Left lung (tissue), 10 donors: Measurements from ENCODE around the gene MAPK8IP3. TPM values are rescaled to one million over a fixed set of nuclear protein-coding genes. Genes with fewer than 3 reads are reported as not detected.
"Not testable (repeated sequence)": the region's sequence is repeated elsewhere in the genome, so short reads cannot be mapped to it uniquely, and the experiment has no call there.

Experiments used
- ATAC-seq: fragments of 200-7000 bp; cut with Tn5 transposase; one replicate; pipeline ENCODE4 v1.9.1; 2020; ENCODE audit warnings: moderate library complexity
- DNase-seq, 4 donors: peaks; one replicate each; pipeline ENCODE4 v3.0.0-alpha.2; 2013 to 2020
- H3K27ac ChIP-seq, 2 donors: fragments of 200-600 bp; sonication (generic) in 1 of 2; one replicate each; pipeline versions ENCODE4 v1.5.0 to v1.8.0; 2020 to 2021
- H3K27me3 ChIP-seq, 2 donors: fragments of 200-600 bp; sonication (generic) in 1 of 2; one replicate each; pipeline versions ENCODE4 v1.5.0 to v1.8.0; 2020 to 2021
- H3K36me3 ChIP-seq, 2 donors: fragments of 200-600 bp; sonication (generic) in 1 of 2; one replicate each; pipeline versions ENCODE4 v1.5.0 to v1.8.0; 2020 to 2021
- H3K4me1 ChIP-seq, 2 donors: fragments of 200-600 bp; one replicate each; pipeline ENCODE4 v1.8.0; 2021
- H3K4me3 ChIP-seq, 2 donors: fragments of 200-600 bp; sonication (generic) in 1 of 2; one replicate each; pipeline versions ENCODE4 v1.5.0 to v1.8.0; 2020 to 2021; ENCODE audit warnings: mild to moderate bottlenecking in 1 of 2
- H3K9me3 ChIP-seq, 2 donors: fragments of 200-600 bp; sonication (generic) in 1 of 2; one replicate each; pipeline versions ENCODE4 v1.5.0 to v1.8.0; 2020 to 2021
- intact Hi-C, 2 donors: fragments of 100-400 bp; cut with DNase I; formaldehyde crosslinking; loops; one replicate each; pipeline versions ENCODE4 v1.11.2 to v1.14.2; 2022
- polyA plus RNA-seq, 6 donors: library from polyadenylated mRNA; unstranded; fragments of 120-200 nt; gene quantifications; one replicate each; pipeline ENCODE4 v1.2.1, GENCODE V29; 2013; ENCODE audit not compliant: insufficient read length in 6 of 6
- total RNA-seq, 2 donors: library from RNA; stranded (reverse); fragmentation: NEBNext Ultra II Directional; extraction: Animal tissue kit (Norgen Biotek cat#: 25700); gene quantifications; one replicate each; pipeline ENCODE4 v1.2.1, GENCODE V29; 2021
- TF ChIP-seq, protein P1 (sequence below), 2 donors: fragments of 200-600 bp; sonication (generic) in 1 of 2; IDR thresholded peaks; one replicate each; pipeline versions ENCODE4 v1.5.0 to v1.8.0; 2021; ENCODE audit warnings: antibody characterized with exemption in 2 of 2
- donor health status: DM: no; HTN: yes; CAD: no.
- donor health status: DM: no; HTN: no; CAD: no.

The MAPK8IP3 gene
- total and polyA plus RNA-seq, 8 donors, result 48.1 to 85.9 (median 64.0) TPM

DNA sequence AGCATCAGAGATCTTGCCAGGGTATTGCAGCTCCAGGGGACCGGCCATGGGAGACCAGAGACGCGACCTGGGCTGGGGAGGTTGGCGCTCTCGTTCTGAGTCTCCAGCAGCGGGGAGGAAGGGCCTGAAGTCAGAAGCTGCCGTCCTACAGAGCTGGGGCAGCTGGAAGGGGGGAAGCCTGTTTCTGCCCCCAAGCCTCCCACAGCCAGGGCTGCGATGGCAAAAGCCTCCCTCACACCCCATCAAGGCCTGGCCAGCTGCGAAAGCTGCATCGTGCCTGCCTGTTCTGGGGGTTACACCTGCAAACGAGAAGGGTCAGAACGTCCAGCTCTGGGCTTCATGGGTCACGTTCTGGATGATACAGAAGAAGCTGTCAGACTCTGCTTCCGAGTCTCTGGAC, 26.1 kb downstream of the MAPK8IP3 start:
- DNase-seq (no peak), ATAC-seq (no peak)
- TF ChIP-seq, protein P1, sequence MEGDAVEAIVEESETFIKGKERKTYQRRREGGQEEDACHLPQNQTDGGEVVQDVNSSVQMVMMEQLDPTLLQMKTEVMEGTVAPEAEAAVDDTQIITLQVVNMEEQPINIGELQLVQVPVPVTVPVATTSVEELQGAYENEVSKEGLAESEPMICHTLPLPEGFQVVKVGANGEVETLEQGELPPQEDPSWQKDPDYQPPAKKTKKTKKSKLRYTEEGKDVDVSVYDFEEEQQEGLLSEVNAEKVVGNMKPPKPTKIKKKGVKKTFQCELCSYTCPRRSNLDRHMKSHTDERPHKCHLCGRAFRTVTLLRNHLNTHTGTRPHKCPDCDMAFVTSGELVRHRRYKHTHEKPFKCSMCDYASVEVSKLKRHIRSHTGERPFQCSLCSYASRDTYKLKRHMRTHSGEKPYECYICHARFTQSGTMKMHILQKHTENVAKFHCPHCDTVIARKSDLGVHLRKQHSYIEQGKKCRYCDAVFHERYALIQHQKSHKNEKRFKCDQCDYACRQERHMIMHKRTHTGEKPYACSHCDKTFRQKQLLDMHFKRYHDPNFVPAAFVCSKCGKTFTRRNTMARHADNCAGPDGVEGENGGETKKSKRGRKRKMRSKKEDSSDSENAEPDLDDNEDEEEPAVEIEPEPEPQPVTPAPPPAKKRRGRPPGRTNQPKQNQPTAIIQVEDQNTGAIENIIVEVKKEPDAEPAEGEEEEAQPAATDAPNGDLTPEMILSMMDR (IDR thresholded peaks at IDR 0.05), result no peak
- peaks cover 0 to 74% of the 10 kb centered on the region in 2 donors for H3K36me3 ChIP-seq
- H3K9me3 ChIP-seq, result no peaks in the 10 kb centered on the region
- no peaks in the 10 kb centered on the region for H3K27me3 ChIP-seq
- H3K4me3 ChIP-seq, result no peak overlapping the region
- no peaks in the 10 kb centered on the region for H3K4me1 ChIP-seq
- intact Hi-C loops, result no loop called here
- H3K27ac ChIP-seq, result no peak overlapping the region

DNA sequence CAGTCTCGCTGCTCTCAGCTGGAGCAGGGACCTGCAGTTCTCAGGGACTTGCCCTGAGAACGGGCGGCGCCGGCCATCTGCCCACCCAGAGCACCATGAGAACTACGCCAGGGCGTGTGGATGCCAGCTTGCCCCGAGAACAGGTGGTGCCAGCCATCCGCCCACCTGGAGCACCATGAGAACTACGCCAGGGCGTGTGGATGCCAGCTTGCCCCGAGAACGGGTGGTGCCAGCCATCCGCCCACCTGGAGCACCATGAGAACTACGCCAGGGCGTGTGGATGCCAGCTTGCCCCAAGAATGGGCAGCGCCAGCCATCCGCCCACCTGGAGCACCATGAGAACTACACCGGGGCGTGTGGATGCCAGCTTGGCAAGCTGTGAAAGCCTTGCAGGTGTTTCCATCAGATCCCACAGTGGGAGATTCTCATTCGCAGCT, 26.6 kb downstream of the MAPK8IP3 start:
- ATAC-seq, H3K4me3 ChIP-seq, DNase-seq, H3K4me1 ChIP-seq, H3K9me3 ChIP-seq, H3K27ac ChIP-seq, H3K27me3 ChIP-seq, intact Hi-C loops: not testable (repeated sequence)
- peaks cover 0 to 70% of the 10 kb centered on the region in 2 donors for H3K36me3 ChIP-seq

DNA sequence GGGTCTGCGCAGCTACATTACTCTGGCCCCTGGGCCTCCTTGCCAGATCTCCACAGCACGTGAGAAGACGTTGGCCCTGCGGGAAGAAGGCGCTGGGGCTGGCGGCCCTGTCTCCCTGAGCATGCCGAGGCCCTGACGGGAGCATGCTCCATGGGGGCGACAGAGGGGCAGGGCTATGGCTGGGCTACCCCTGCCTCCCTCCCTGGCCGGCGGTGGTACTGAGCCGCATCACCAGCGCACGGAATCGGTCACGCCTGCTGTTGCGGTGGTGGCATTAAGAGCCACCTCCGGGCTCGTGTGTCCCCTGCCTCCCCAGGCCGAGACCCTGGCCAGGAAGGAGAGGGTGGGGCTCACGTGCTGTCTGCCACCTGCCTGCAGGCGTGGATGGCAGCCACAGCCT, 28.1 kb downstream of the MAPK8IP3 start:
- intact Hi-C loops, result no loop called here
- Histone ChIP-seq H3K27ac (no peak overlapping the region), H3K4me1 (no peaks in the 10 kb centered on the region), H3K4me3 (no peak overlapping the region), H3K9me3 (no peaks in the 10 kb centered on the region), H3K36me3 (peaks cover 0 to 57% of the 10 kb centered on the region in 2 donors), H3K27me3 (no peaks in the 10 kb centered on the region)
- ATAC-seq (no peak), DNase-seq (no peak)
- TF ChIP-seq, protein P1 (IDR thresholded peaks at IDR 0.05), result no peak

DNA sequence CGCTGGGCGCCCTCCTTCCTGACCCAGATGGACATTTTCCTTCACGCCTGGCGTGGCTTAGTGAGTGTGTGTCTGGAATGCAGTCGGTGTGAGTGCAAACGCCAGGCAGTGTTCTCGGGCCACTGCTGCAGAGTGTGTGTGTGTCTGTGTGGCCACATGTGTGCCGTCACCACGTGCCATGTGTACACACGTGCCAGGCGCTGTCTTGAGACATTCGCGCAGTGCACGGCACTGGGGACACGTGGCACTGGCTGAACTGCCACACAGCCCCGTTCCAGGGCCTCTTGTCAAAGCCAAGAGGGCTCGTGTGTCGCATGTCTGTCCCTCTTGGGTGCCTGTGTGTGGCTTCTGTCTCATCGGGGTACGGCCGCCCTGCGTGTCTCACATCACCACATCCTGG, 28.8 kb downstream of the MAPK8IP3 start:
- DNase-seq (no peak), ATAC-seq (no peak)
- Histone ChIP-seq H3K27me3 (no peaks in the 10 kb centered on the region), H3K4me1 (no peaks in the 10 kb centered on the region), H3K9me3 (no peaks in the 10 kb centered on the region), H3K36me3 (peaks cover 0 to 51% of the 10 kb centered on the region in 2 donors), H3K27ac (no peak overlapping the region), H3K4me3 (no peak overlapping the region)
- TF ChIP-seq, protein P1 (IDR thresholded peaks at IDR 0.05), result no peak
- intact Hi-C loops, result no loop called here

DNA sequence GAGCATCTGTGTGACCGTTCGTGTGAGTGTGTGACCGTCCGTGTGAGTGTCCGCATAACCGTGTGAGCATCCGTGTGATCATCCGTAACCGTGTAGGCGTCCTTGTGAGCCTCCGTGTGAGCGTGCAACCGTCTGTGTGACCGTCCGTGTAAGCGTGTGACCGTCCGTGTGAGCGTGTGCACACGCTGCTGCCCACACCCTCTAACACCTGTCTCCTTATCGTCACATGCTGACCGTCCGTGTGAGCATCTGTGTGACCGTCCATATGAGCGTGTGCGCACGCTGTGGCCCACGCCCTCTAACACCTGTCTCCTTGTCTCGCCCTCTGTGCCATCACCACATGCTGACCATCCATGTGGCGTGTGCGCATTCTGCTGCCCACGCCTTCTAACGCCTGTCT, 34.2 kb downstream of the MAPK8IP3 start:
- no peak for DNase-seq
- Histone ChIP-seq H3K4me3 (no peak overlapping the region), H3K36me3 (peaks cover 0 to 46% of the 10 kb centered on the region in 2 donors), H3K4me1 (no peaks in the 10 kb centered on the region), H3K27ac (no peak overlapping the region), H3K9me3 (no peaks in the 10 kb centered on the region), H3K27me3 (no peaks in the 10 kb centered on the region)
- intact Hi-C loops, result no loop called here
- ATAC-seq, result no peak
- TF ChIP-seq, protein P1 (IDR thresholded peaks at IDR 0.05), result no peak

DNA sequence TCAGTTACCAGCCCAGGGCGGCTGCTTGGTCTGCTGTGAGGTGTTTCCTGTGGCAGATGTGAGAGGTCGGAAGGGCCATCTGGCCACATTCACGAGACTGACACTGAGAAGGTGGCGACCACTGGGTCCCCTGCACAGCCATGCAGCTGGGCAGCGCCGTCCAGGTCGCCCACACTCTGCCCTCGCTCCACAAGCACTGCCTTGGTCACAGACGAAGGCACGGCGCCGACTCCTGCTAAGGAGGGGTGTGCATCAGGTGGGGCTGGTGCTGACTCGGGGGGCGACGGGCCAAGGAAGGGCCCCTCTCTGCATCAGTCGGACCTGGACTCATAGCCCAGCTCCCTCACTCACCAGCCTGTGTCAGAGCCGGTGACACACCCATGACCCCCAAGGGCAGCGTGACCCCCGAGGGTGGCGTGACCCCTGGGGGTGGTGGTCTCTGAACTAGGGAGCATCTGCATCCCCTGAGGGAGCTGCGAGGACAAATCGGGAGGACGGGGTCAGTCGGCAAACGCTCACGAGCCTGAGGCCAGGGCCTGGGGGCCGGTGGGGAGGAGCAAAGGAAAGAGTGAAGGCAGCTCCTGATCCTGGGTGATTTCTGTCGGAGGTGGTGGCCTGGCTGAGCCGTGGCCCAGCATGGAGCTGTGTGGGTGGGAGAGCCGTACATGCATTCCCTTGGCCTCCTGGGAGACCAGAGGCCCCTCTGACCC, 34.9 kb downstream of the MAPK8IP3 start:
- intact Hi-C loops, result no loop called here
- ATAC-seq, result no peak

More for the DNA sequence above, 34.9 kb downstream of the MAPK8IP3 start:
- no peak overlapping the region for H3K27ac ChIP-seq
- no peaks in the 10 kb centered on the region for H3K9me3 ChIP-seq
- H3K4me3 ChIP-seq, result no peak overlapping the region
- H3K27me3 ChIP-seq, result no peaks in the 10 kb centered on the region
- peaks cover 0 to 53% of the 10 kb centered on the region in 2 donors for H3K36me3 ChIP-seq
- no peaks in the 10 kb centered on the region for H3K4me1 ChIP-seq
- no peak for DNase-seq
- TF ChIP-seq, protein P1 (IDR thresholded peaks at IDR 0.05), result no peak
